ENCODE results near the gene SUFU. TPM values are rescaled to one million over a fixed set of nuclear protein-coding genes. Genes with fewer than 3 reads are reported as not detected.

The SUFU gene
- total and polyA plus RNA-seq, 2 of the 13 experiments (the other 11 are each of a cell fraction or from before 2014, with no cell fraction given): 2.9 to 5.5 TPM

- in situ Hi-C loops (cut with HindIII; ENCODE audit: extremely low pct_ligation_motif_present, low pct_unique_long_range_greater_than_20kb): no loop called here
- H3K79me2 ChIP-seq (ENCODE audit: insufficient read depth, low read length): peaks cover 30% of the 10 kb centered on the region
- no peak for FAIRE-seq
These were observed 12.6 kb upstream of the SUFU start for GRCh38 chr10:102491136-102491535.

GRCh38 chr10:102492344-102492939, 11.3 kb upstream of the SUFU start:
- Histone ChIP-seq H2AFZ (ENCODE audit: low read length) (no peak overlapping the region), H3K4me2 (ENCODE audit: low read depth, low read length) (no peak overlapping the region), H3K9ac (ENCODE audit: insufficient read depth, low read depth, low read length) (no peak overlapping the region), H3K36me3 (replicated peaks in 1 of 2; ENCODE audit: control insufficient read depth in 1 of 2, insufficient read depth in 2 of 2, low read length in 2 of 2) (peaks cover 6 to 17% of the 10 kb centered on the region in 2 experiments), H3K79me2 (ENCODE audit: insufficient read depth, low read length) (peaks cover 39% of the 10 kb centered on the region), H4K20me1 (ENCODE audit: insufficient read depth, low read length) (no peaks in the 10 kb centered on the region; the same call in 1 of the 2 replicates), H3K27ac (ENCODE audit: extremely low read length, insufficient read depth, low read length) (no peak overlapping the region), H3K4me1 (ENCODE audit: insufficient read depth, low read length) (peaks cover 13% of the 10 kb centered on the region; the same call in 1 of the 2 replicates), H3K27me3 (ENCODE audit: control insufficient read depth in 1 of 2, insufficient read depth in 2 of 2, low read length in 2 of 2) (no peaks in the 10 kb centered on the region), H3K4me3 (replicated peaks in 1 of 3; ENCODE audit: insufficient read depth in 1 of 3, low read depth in 2 of 3, low read length in 3 of 3) (no peak overlapping the region), H3K9me3 (ENCODE audit: low read length) (no peaks in the 10 kb centered on the region)
- ChIA-PET CTCF (ENCODE audit: low intra/inter-chr PET ratio, low total read pairs) (no interaction called here), POLR2A (no interaction called here)
- BruUV-seq (replicated peaks): no TSS peak
- DNase-seq (ENCODE audit: low spot score): no peak
- WGBS (ENCODE audit: low lambda C conversion rate): over 99% methylated on average over 7 of the region's 7 CpGs
- intact Hi-C loops (cut with micrococcal nuclease; ENCODE audit: unreplicated experiment) (no loop called here), in situ Hi-C loops (cut with HindIII; ENCODE audit: extremely low pct_ligation_motif_present, low pct_unique_long_range_greater_than_20kb) (no loop called here)
- no peak for ATAC-seq
- no peak for TF ChIP-seq CREM (IDR thresholded peaks at IDR 0.05)
- TF ChIP-seq CREM (CRISPR knock-in tag; IDR thresholded peaks at IDR 0.05): no peak
- TF ChIP-seq PBX2 (CRISPR knock-in tag; IDR thresholded peaks at IDR 0.05): no peak
- peak; percentile 51; the same call in 1 of the 2 replicates for TF ChIP-seq ZNF460 (CRISPR knock-in tag; IDR thresholded peaks at IDR 0.05; ENCODE audit: borderline replicate concordance)
- no peak for TF ChIP-seq CCDC6 (CRISPR knock-in tag; IDR thresholded peaks at IDR 0.05)
- no peak for FAIRE-seq

More at GRCh38 chr10:102491136-102491535, 12.6 kb upstream of the SUFU start:
- Histone ChIP-seq H3K27me3 (ENCODE audit: control insufficient read depth in 1 of 2, insufficient read depth in 2 of 2, low read length in 2 of 2) (no peaks in the 10 kb centered on the region), H3K4me2 (ENCODE audit: low read depth, low read length) (no peak overlapping the region), H3K4me1 (ENCODE audit: insufficient read depth, low read length) (peaks cover 13% of the 10 kb centered on the region; the same call in 1 of the 2 replicates), H3K9me3 (ENCODE audit: low read length) (no peaks in the 10 kb centered on the region), H4K20me1 (ENCODE audit: insufficient read depth, low read length) (no peaks in the 10 kb centered on the region; the same call in 1 of the 2 replicates), H3K4me3 (replicated peaks in 1 of 3; ENCODE audit: insufficient read depth in 1 of 3, low read depth in 2 of 3, low read length in 3 of 3) (no peak overlapping the region), H3K9ac (ENCODE audit: insufficient read depth, low read depth, low read length) (no peak overlapping the region), H2AFZ (ENCODE audit: low read length) (no peak overlapping the region), H3K27ac (ENCODE audit: extremely low read length, insufficient read depth, low read length) (no peak overlapping the region), H3K36me3 (replicated peaks in 1 of 2; ENCODE audit: control insufficient read depth in 1 of 2, insufficient read depth in 2 of 2, low read length in 2 of 2) (peaks cover 10 to 26% of the 10 kb centered on the region in 2 experiments)
- BruUV-seq (replicated peaks): no TSS peak
- no peak for TF ChIP-seq FOXA3 (CRISPR knock-in tag; IDR thresholded peaks at IDR 0.05)
- no peak for TF ChIP-seq EED (CRISPR knock-in tag; IDR thresholded peaks at IDR 0.05)
- TF ChIP-seq ZNF550 (CRISPR knock-in tag; IDR thresholded peaks at IDR 0.05; ENCODE audit: borderline replicate concordance): no peak
- TF ChIP-seq ZNF737 (CRISPR knock-in tag; IDR thresholded peaks at IDR 0.05; ENCODE audit: borderline replicate concordance): no peak
- ChIA-PET POLR2A (no interaction called here), CTCF (ENCODE audit: low intra/inter-chr PET ratio, low total read pairs) (no interaction called here)
- intact Hi-C loops (cut with micrococcal nuclease; ENCODE audit: unreplicated experiment): no loop called here
- no peak for DNase-seq (ENCODE audit: low spot score)
- no peak for ATAC-seq
- WGBS (ENCODE audit: low lambda C conversion rate): 93% methylated on average over 4 of the region's 4 CpGs

Data from HepG2 (cell line).